ENCODE measurements around the gene PFDN4.

PFDN4 gene

GRCh38 chr20:54173653-54174456, 34.0 kb upstream of the PFDN4 start, which contains the start of gene CYP24A1:
Gene CYP24A1, minus strand, starts transcription at chr20:54173986. Its CDS starts 407 bp downstream, at chr20:54173579.
- peak; percentile 42 for DNase-seq (ENCODE audit: low spot score)

GRCh38 chr20:54174457-54175175, 33.3 kb upstream of the PFDN4 start:
- no peak for DNase-seq (ENCODE audit: low spot score)

GRCh38 chr20:54176610-54177009, 31.3 kb upstream of the PFDN4 start:
- DNase-seq (ENCODE audit: low spot score) = no peak

GRCh38 chr20:54177378-54177777, 30.5 kb upstream of the PFDN4 start:
- no peak for DNase-seq (ENCODE audit: low spot score)

- no peak for DNase-seq (ENCODE audit: low spot score)
Measured at GRCh38 chr20:54178256-54178655, 29.6 kb upstream of the PFDN4 start.

GRCh38 chr20:54179946-54180345, 27.9 kb upstream of the PFDN4 start:
- DNase-seq (ENCODE audit: low spot score) = no peak

- no peak for DNase-seq (ENCODE audit: low spot score)
Measured at GRCh38 chr20:54180931-54181330, 27.0 kb upstream of the PFDN4 start.

GRCh38 chr20:54184071-54184470, 23.8 kb upstream of the PFDN4 start:
- DNase-seq (ENCODE audit: low spot score) = no peak

- DNase-seq (ENCODE audit: low spot score) = no peak
Measured at GRCh38 chr20:54184904-54185626, 22.8 kb upstream of the PFDN4 start.

GRCh38 chr20:54188132-54188849, 19.6 kb upstream of the PFDN4 start:
- no peak for DNase-seq (ENCODE audit: low spot score)

- DNase-seq (ENCODE audit: low spot score) = no peak
Measured at GRCh38 chr20:54189630-54190029, 18.3 kb upstream of the PFDN4 start.

- DNase-seq (ENCODE audit: low spot score) = no peak
Measured at GRCh38 chr20:54190217-54190616, 17.7 kb upstream of the PFDN4 start.

GRCh38 chr20:54193817-54194216, 14.1 kb upstream of the PFDN4 start:
- DNase-seq (ENCODE audit: low spot score) = no peak

- DNase-seq (ENCODE audit: low spot score) = no peak
Measured at GRCh38 chr20:54194724-54195438, 13.0 kb upstream of the PFDN4 start.

GRCh38 chr20:54195483-54196472, 12.1 kb upstream of the PFDN4 start:
- no peak for DNase-seq (ENCODE audit: low spot score)

GRCh38 chr20:54197621-54198604, 10.0 kb upstream of the PFDN4 start:
- DNase-seq (ENCODE audit: low spot score) = peak; percentile 27

- no peak for DNase-seq (ENCODE audit: low spot score)
Measured at GRCh38 chr20:54199283-54199682, 8.6 kb upstream of the PFDN4 start.

GRCh38 chr20:54199721-54200176, 8.1 kb upstream of the PFDN4 start:
- peak; percentile 70 for DNase-seq (ENCODE audit: low spot score)
